GM12865 (cell line): Measurements from ENCODE around the gene GTPBP10.

Source experiments
- DNase-seq: peaks from one replicate; pipeline ENCODE4 v3.0.0; 2010; ENCODE audit warnings: low read depth
- H3K4me3 ChIP-seq: 2 replicates; pipeline ENCODE4 v1.5.1; 2011; ENCODE audit warnings: mild to moderate bottlenecking, low read depth, low read length, control low read depth
- TF ChIP-seq, protein P1 (sequence below): IDR thresholded peaks from 2 replicates; pipeline ENCODE4 v1.5.1; 2011; ENCODE audit warnings: low read length, control low read depth, low read depth, inconsistent platforms; ENCODE audit not compliant: insufficient read depth; ENCODE audit errors: missing control alignments

The GTPBP10 gene

DNA sequence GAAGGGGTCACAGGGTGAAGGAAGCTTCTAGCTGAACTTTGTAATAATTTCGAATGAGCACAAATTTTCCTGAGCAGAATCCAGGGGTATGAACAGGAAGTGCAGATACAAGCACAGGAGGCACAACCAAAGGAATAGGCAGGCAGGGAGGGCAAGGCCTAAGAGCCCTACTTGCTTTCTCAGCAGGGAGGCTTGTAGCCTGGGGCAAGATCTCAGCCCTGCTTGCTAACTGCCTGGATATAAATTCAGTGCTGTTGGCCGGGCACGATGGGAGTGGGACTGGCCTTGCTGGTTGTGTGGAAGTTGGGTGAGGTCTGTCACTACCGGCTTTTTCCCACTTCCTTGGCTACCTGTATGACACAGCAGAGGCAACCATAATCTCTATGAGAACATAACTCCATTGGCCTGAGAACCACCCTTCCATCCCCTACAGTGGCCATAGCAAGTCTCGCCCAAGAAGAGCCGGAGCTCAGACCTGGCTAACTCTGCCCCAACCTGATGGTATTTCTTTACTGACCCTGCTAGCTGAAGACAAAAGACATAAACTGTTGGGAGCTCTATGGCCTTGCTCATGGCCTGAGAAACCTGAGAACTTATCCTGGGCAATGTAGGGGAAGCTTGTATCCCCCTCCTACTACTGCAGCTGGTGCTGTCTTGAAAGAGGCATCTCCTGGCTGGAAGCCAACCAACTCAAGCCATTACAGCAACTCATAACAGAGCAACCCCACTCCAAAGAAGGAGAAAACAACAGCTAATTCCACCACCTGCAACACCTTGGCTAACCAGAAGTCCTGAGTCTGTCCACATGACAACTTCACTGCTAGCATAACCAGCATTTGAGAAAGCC is 84.3 kb downstream of the GTPBP10 start:
- TF ChIP-seq, protein P1, sequence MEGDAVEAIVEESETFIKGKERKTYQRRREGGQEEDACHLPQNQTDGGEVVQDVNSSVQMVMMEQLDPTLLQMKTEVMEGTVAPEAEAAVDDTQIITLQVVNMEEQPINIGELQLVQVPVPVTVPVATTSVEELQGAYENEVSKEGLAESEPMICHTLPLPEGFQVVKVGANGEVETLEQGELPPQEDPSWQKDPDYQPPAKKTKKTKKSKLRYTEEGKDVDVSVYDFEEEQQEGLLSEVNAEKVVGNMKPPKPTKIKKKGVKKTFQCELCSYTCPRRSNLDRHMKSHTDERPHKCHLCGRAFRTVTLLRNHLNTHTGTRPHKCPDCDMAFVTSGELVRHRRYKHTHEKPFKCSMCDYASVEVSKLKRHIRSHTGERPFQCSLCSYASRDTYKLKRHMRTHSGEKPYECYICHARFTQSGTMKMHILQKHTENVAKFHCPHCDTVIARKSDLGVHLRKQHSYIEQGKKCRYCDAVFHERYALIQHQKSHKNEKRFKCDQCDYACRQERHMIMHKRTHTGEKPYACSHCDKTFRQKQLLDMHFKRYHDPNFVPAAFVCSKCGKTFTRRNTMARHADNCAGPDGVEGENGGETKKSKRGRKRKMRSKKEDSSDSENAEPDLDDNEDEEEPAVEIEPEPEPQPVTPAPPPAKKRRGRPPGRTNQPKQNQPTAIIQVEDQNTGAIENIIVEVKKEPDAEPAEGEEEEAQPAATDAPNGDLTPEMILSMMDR, result no peak
- DNase-seq, result no peak
- H3K4me3 ChIP-seq, result no peak overlapping the region

DNA sequence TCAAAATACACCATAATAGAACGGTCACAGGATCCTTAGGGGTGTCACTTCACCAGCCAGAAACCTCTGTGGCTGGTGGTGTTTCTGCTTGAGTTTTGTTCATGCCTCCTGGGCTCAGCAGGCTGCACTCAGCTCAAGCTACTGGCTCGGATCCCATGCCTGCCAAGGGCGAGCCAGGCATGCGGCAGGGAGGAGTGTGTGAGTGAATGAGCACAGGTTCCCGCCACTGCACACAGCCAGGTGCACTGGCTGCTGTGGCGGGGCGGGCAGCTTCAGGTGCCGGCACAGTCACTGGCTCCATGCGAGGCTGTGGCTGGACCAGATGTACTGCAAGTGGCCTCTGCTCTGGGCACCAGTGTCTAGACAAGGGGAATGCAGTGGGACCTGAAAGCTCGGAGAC is 86.2 kb downstream of the GTPBP10 start:
- TF ChIP-seq, protein P1, result no peak
- no peak overlapping the region for H3K4me3 ChIP-seq

DNA sequence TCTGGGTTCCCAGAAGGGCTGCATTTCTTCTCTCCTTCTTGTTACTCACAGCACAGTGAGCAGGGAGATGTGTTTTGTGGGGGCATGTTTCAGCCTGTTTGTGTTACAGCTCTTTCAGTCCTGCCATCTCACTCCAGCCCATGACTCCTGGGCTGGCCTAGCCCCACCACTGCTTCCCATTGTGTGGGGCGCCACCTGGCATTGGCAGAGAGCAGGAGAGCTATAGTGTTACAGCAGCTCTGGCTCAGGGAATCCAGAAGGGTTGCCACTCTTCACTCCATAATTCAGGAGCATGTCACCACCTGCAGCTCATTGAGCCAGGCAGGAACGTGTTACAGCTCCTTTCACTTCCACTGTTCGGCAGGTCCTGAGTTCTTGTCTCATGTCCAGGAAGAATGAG is 86.7 kb downstream of the GTPBP10 start:
- TF ChIP-seq, protein P1, result no peak
- H3K4me3 ChIP-seq, result no peak overlapping the region
- DNase-seq, result no peak

More for the DNA sequence above, 86.2 kb downstream of the GTPBP10 start:
- no peak for DNase-seq
